H1 (cell line): ENCODE results near the gene B3GALT5. TPM values are rescaled to one million over a fixed set of nuclear protein-coding genes. Genes with fewer than 3 reads are reported as not detected.

Experiments
- CTCF ChIA-PET: fragments of 300-600 bp; sonication (Branson Sonifier 250); formaldehyde crosslinking; loops from one replicate; lab custom pipeline; 2021; ENCODE audit not compliant: partially characterized antibody; lab: Charles Lee
- POLR2A ChIA-PET: fragments of 300-600 bp; sonication (Branson Sonifier 250); formaldehyde crosslinking; loops from one replicate; lab custom pipeline; 2021; ENCODE audit warnings: inconsistent platforms; ENCODE audit not compliant: partially characterized antibody; lab: Charles Lee
- DNase-seq, 2 experiments: peaks; one replicate each; pipeline versions ENCODE4 v3.0.0 to v3.0.0-alpha.2; 2010 to 2022; ENCODE audit warnings: low spot score in 2 of 2, low read depth in 1 of 2, mixed read lengths in 1 of 2
- FAIRE-seq: peaks from 2 replicates; lab custom pipeline; 2011; peaks lifted over from hg19 to GRCh38; lab: Jason Lieb, UNC
- H2AFZ ChIP-seq: 2 replicates; pipeline ENCODE4 v1.8.1; 2012; ENCODE audit warnings: low read length, inconsistent platforms
- H2AK5ac ChIP-seq: 2 replicates; pipeline ENCODE4 v1.6.1; 2013; ENCODE audit warnings: low read depth, low read length
- H2BK120ac ChIP-seq: replicated peaks from 2 replicates; pipeline ENCODE3; 2013; ENCODE audit warnings: low read depth, low read length, inconsistent platforms
- H2BK12ac ChIP-seq: 2 replicates; pipeline ENCODE4 v1.6.1; 2013; ENCODE audit warnings: low read depth, low read length
- H2BK15ac ChIP-seq: 2 replicates; pipeline ENCODE4 v1.6.1; 2013; ENCODE audit warnings: low read length
- H2BK20ac ChIP-seq: 2 replicates; pipeline ENCODE4 v1.6.1; 2013; ENCODE audit warnings: low read length
- H2BK5ac ChIP-seq: 2 replicates; pipeline ENCODE4 v1.6.1; 2013; ENCODE audit warnings: low read depth, low read length
- H3K14ac ChIP-seq: 2 replicates; pipeline ENCODE4 v1.6.1; 2013; ENCODE audit warnings: inconsistent platforms; ENCODE audit not compliant: insufficient read length
- H3K18ac ChIP-seq: 2 replicates; pipeline ENCODE4 v1.6.1; 2013; ENCODE audit warnings: low read length; ENCODE audit errors: extremely low read depth
- H3K23ac ChIP-seq: 2 replicates; pipeline ENCODE4 v1.6.1; 2013; ENCODE audit warnings: inconsistent platforms; ENCODE audit not compliant: insufficient read length
- H3K23me2 ChIP-seq: 2 replicates; pipeline ENCODE4 v1.6.1; 2013; ENCODE audit warnings: low read depth, low read length
- H3K27ac ChIP-seq: 2 replicates; pipeline ENCODE4 v1.6.1; 2011; ENCODE audit warnings: low read depth, low read length, inconsistent platforms
- H3K27me3 ChIP-seq, 4 experiments: replicated peaks in 1 of 4; 1 replicate in 1 of 4; 2 replicates in 3 of 4; pipeline versions ENCODE4 v1.6.1 to v1.8.1; 2011 to 2013; ENCODE audit warnings: low read length in 3 of 4, mild to moderate bottlenecking in 3 of 4, inconsistent platforms in 2 of 4, mixed read lengths in 2 of 4, moderate library complexity in 1 of 4; ENCODE audit not compliant: control insufficient read depth in 3 of 4, insufficient read depth in 3 of 4; ENCODE audit errors: extremely low read depth in 1 of 4
- H3K36me3 ChIP-seq, 4 experiments: 2 replicates each; pipeline versions ENCODE4 v1.6.1 to v1.8.1; 2011 to 2013; ENCODE audit warnings: mild to moderate bottlenecking in 4 of 4, low read length in 3 of 4, moderate library complexity in 2 of 4, control low read depth in 1 of 4, inconsistent platforms in 1 of 4; ENCODE audit not compliant: insufficient read depth in 4 of 4, control insufficient read depth in 2 of 4
- H3K4ac ChIP-seq: replicated peaks from 2 replicates; pipeline ENCODE3; 2013; ENCODE audit warnings: low read length, low read depth, mixed read lengths, inconsistent platforms; ENCODE audit not compliant: insufficient read length
- H3K4me1 ChIP-seq, 4 experiments: replicated peaks in 1 of 4; 1 replicate in 1 of 4; 2 replicates in 3 of 4; pipeline versions ENCODE4 v1.6.1 to v1.8.1; 2011 to 2013; ENCODE audit warnings: low read length in 3 of 4, inconsistent platforms in 2 of 4, mixed read lengths in 1 of 4; ENCODE audit not compliant: insufficient read depth in 4 of 4, control insufficient read depth in 3 of 4
- H3K4me2 ChIP-seq, 2 experiments: 2 replicates each; pipeline versions ENCODE4 v1.6.1 to v1.8.1; 2011 to 2013; ENCODE audit warnings: low read depth in 2 of 2, low read length in 2 of 2, control low read depth in 1 of 2, inconsistent platforms in 1 of 2, mild to moderate bottlenecking in 1 of 2; ENCODE audit not compliant: insufficient read depth in 1 of 2
- H3K4me3 ChIP-seq, 4 experiments: fragments of 200-600, 300-600 bp in 1 of 4; sonication (generic), shearing (Covaris generic), sonication (Bioruptor Twin) in 1 of 4; 2 replicates each; pipeline versions ENCODE4 v1.5.1 to v1.8.1; 2011 to 2016; ENCODE audit warnings: low read length in 4 of 4, low read depth in 3 of 4, control low read depth in 2 of 4, inconsistent platforms in 2 of 4, mild to moderate bottlenecking in 2 of 4, mixed read lengths in 1 of 4, moderate library complexity in 1 of 4; ENCODE audit not compliant: insufficient read depth in 2 of 4; ENCODE audit errors: extremely low read depth in 1 of 4
- H3K56ac ChIP-seq: replicated peaks from 2 replicates; pipeline ENCODE3; 2013; ENCODE audit warnings: low read depth, mild to moderate bottlenecking, mixed read lengths, low read length, inconsistent platforms; ENCODE audit not compliant: insufficient read length
- H3K79me1 ChIP-seq: 2 replicates; pipeline ENCODE4 v1.6.1; 2013; ENCODE audit warnings: low read depth, low read length, control low read depth
- H3K79me2 ChIP-seq, 2 experiments: 2 replicates each; pipeline versions ENCODE4 v1.6.1 to v1.8.1; 2012 to 2013; ENCODE audit warnings: low read length in 2 of 2, mild to moderate bottlenecking in 2 of 2, inconsistent platforms in 1 of 2; ENCODE audit not compliant: insufficient read depth in 2 of 2, control insufficient read depth in 1 of 2
- H3K9ac ChIP-seq, 4 experiments: replicated peaks in 1 of 4; 1 replicate in 1 of 4; 2 replicates in 3 of 4; pipeline versions ENCODE4 v1.6.1 to v1.8.1; 2011 to 2013; ENCODE audit warnings: low read depth in 3 of 4, low read length in 3 of 4, control low read depth in 2 of 4, mild to moderate bottlenecking in 2 of 4, moderate library complexity in 2 of 4, inconsistent platforms in 1 of 4; ENCODE audit errors: extremely low read depth in 1 of 4
- H3K9me3 ChIP-seq, 2 experiments: 2 replicates each; pipeline versions ENCODE4 v1.6.1 to v1.8.1; 2012 to 2013; ENCODE audit warnings: mild to moderate bottlenecking in 2 of 2, moderate library complexity in 2 of 2, control low read depth in 1 of 2, inconsistent platforms in 1 of 2, low read depth in 1 of 2, low read length in 1 of 2, mixed read lengths in 1 of 2; ENCODE audit not compliant: insufficient read depth in 2 of 2
- H4K20me1 ChIP-seq, 2 experiments: replicated peaks in 1 of 2; 2 replicates each; pipeline versions ENCODE3 to v1.8.1; 2011 to 2013; ENCODE audit warnings: inconsistent platforms in 2 of 2, low read length in 2 of 2, mild to moderate bottlenecking in 1 of 2; ENCODE audit not compliant: insufficient read depth in 2 of 2, control insufficient read depth in 1 of 2
- H4K5ac ChIP-seq: 2 replicates; pipeline ENCODE4 v1.6.1; 2013; ENCODE audit warnings: low read length, low read depth, mixed read lengths, inconsistent platforms; ENCODE audit not compliant: insufficient read length
- H4K8ac ChIP-seq: 2 replicates; pipeline ENCODE4 v1.8.0; 2013; ENCODE audit warnings: mild to moderate bottlenecking, moderate library complexity, low read length, inconsistent platforms; ENCODE audit not compliant: insufficient read depth; ENCODE audit errors: extremely low read depth
- H4K91ac ChIP-seq: replicated peaks from 2 replicates; pipeline ENCODE3; 2013; ENCODE audit warnings: low read length, mixed read lengths, inconsistent platforms; ENCODE audit not compliant: insufficient read length
- WGBS, 2 experiments: shearing (Covaris generic) in 1 of 2; methylation state at CpG; one replicate each; pipeline versions ENCODE4 v1.1.6 to v1.1.7; 2013 to 2015; ENCODE audit warnings: low lambda C conversion rate in 2 of 2, mixed read lengths in 2 of 2, inconsistent platforms in 1 of 2, low coverage in 1 of 2, missing lambda C conversion rate in 1 of 2; ENCODE audit not compliant: insufficient replicate concordance in 2 of 2, insufficient coverage in 1 of 2, insufficient read length in 1 of 2; ENCODE audit errors: extremely low coverage in 1 of 2, missing lambda C conversion rate in 1 of 2; 5-methylcytosine and 5-hydroxymethylcytosine counted together
- polyA plus RNA-seq, 7 experiments: library from polyadenylated mRNA; depleted of rRNA in 3 of 7; stranded (reverse) in 5 of 7; unstranded in 2 of 7; fragments of >200 nt in 5 of 7; fragments of 200-250 nt in 2 of 7; gene quantifications; 1 replicate in 5 of 7; 2 replicates in 1 of 7; 4 replicates in 1 of 7; pipeline versions ENCODE4 v1.2.1 to v1.2.3, GENCODE V29; 2011 to 2013; ENCODE audit warnings: missing spikeins in 2 of 7, mixed read lengths in 2 of 7
- total RNA-seq: library from RNA; stranded (reverse); fragmentation: NEBNext Ultra II Directional; extraction: Animal tissue kit (Norgen Biotek cat#: 25700); gene quantifications from 2 replicates; pipeline ENCODE4 v1.2.1, GENCODE V29; 2021
- TF ChIP-seq, protein P1 (sequence below), 3 experiments: IDR thresholded peaks; 1 replicate in 2 of 3; 2 replicates in 1 of 3; pipeline versions ENCODE4 v1.5.1 to v1.6.1; 2011; ENCODE audit warnings: low read length in 3 of 3, mild to moderate bottlenecking in 3 of 3, inconsistent platforms in 2 of 3, low read depth in 1 of 3, moderate library complexity in 1 of 3; ENCODE audit not compliant: insufficient read depth in 1 of 3; ENCODE audit errors: control extremely low read depth in 1 of 3
- TF ChIP-seq, protein P2 (sequence below): IDR thresholded peaks from 2 replicates; pipeline ENCODE4 v1.6.1; 2012; ENCODE audit warnings: inconsistent platforms

B3GALT5 gene
- total and polyA plus RNA-seq, 2 of the 8 experiments (the other 6 are each of a cell fraction or from before 2014, with no cell fraction given) = 11.9 to 25.1 TPM

DNA sequence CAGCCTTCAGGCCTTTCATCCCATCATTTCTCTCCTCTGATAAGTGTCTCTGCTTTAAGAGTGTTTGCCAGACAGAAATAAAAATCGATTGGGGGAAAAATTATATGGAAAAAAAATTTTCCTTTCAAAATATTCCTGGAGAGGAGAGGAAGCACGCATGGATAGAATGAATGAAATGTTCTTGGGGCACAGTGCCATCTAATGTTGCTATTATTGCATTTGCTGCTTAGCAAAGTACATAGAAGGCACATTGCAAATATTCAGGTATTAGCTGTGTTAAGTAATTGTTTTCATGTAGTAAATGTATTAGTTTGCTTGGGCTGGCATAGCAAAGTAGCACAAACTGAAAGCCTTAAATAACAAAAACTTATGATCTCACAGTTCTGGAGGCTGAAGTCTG, 18.1 kb downstream of the B3GALT5 start:
- Histone ChIP-seq H2AK5ac (no peak overlapping the region), H4K8ac (no peak overlapping the region), H3K27me3 (no peaks in the 10 kb centered on the region), H3K36me3 (peaks cover 0 to 11% (median 1%) of the 10 kb centered on the region in 4 experiments; a peak in 2 of 8 replicates), H3K4me2 (no peak overlapping the region), H3K4me1 (peaks cover 0 to 19% (median 5%) of the 10 kb centered on the region in 4 experiments; a peak in 5 of 7 replicates), H3K79me2 (peaks cover 4 to 99% of the 10 kb centered on the region in 2 experiments; a peak in 3 of 4 replicates), H3K4ac (no peak overlapping the region), H4K91ac (no peak overlapping the region), H3K79me1 (peaks cover 14% of the 10 kb centered on the region), H3K9ac (no peak overlapping the region), H2BK12ac (no peak overlapping the region), H3K27ac (no peak overlapping the region), H2BK20ac (no peak overlapping the region), H4K20me1 (peaks cover 0 to 4% of the 10 kb centered on the region in 2 experiments)
- WGBS, 2 experiments = 74% methylated on average over 2 of the region's 2 CpGs; no CpG with 5 or more reads in 1 of the 2 experiments
- CTCF ChIA-PET = interaction anchor here (0.9 to 2.2 kb wide), 5 partner anchors 12 to 102 kb away, joined by 3 to 7 read pairs (median 3); no protein-coding TSS in a partner anchor
- POLR2A ChIA-PET = interaction anchor here (4.0 to 20.1 kb wide), 2 partner anchors 10 to 13 kb away, joined by 17 to 222 read pairs; partner anchors contain the start of gene B3GALT5
- TF ChIP-seq, protein P1, sequence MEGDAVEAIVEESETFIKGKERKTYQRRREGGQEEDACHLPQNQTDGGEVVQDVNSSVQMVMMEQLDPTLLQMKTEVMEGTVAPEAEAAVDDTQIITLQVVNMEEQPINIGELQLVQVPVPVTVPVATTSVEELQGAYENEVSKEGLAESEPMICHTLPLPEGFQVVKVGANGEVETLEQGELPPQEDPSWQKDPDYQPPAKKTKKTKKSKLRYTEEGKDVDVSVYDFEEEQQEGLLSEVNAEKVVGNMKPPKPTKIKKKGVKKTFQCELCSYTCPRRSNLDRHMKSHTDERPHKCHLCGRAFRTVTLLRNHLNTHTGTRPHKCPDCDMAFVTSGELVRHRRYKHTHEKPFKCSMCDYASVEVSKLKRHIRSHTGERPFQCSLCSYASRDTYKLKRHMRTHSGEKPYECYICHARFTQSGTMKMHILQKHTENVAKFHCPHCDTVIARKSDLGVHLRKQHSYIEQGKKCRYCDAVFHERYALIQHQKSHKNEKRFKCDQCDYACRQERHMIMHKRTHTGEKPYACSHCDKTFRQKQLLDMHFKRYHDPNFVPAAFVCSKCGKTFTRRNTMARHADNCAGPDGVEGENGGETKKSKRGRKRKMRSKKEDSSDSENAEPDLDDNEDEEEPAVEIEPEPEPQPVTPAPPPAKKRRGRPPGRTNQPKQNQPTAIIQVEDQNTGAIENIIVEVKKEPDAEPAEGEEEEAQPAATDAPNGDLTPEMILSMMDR (IDR thresholded peaks at IDR 0.05; ENCODE audit: control extremely low read depth in 1 of 3, insufficient read depth in 1 of 3, low read depth in 1 of 3, low read length in 3 of 3) = peak in 1 of 3 experiments; percentile 5; a peak in 1 of 4 replicates
- TF ChIP-seq, protein P2, sequence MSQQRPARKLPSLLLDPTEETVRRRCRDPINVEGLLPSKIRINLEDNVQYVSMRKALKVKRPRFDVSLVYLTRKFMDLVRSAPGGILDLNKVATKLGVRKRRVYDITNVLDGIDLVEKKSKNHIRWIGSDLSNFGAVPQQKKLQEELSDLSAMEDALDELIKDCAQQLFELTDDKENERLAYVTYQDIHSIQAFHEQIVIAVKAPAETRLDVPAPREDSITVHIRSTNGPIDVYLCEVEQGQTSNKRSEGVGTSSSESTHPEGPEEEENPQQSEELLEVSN = no peak
- TF ChIP-seq, all 59 proteins: peak for 1
- Histone ChIP-seq H2AFZ (no peak overlapping the region), H2BK120ac (no peak overlapping the region), H3K9me3 (no peaks in the 10 kb centered on the region), H2BK15ac (no peak overlapping the region), H3K23me2 (no peaks in the 10 kb centered on the region; the same call in 1 of the 2 replicates), H3K14ac (no peak overlapping the region), H3K23ac (no peak overlapping the region), H4K5ac (no peak overlapping the region), H3K4me3 (no peak overlapping the region), H3K56ac (no peak overlapping the region), H3K18ac (no peak overlapping the region), H2BK5ac (no peak overlapping the region)
- FAIRE-seq = no peak
- no peak for DNase-seq
